GM18499 (cell line): ENCODE measurements around the gene ASTN1.

ENCODE experiments used
- ATAC-seq: cut with Tn5 transposase; IDR thresholded peaks from one replicate; pipeline ENCODE4 v1.9.1; 2021; ENCODE audit warnings: moderate number of reproducible peaks; ENCODE audit not compliant: insufficient read depth, unreplicated experiment

ASTN1 gene

DNA sequence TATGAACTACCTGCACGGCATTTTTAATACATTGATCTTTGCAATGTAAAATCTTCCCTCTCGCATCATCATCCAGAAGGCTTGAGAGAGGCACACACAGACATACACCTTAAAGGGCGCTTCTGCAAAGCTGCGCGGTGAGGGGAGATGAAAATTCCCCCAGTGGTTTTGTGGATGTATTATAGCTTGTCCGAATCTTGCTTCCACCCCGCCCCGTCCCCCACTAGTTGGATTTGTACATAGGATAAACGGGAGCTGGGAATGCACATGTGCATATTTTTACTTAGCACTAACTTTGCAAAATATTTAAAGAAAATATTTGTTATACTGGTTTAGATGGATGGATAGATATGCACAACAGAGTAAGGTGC is 542 bp upstream of the ASTN1 start:
- ATAC-seq, result no peak

DNA sequence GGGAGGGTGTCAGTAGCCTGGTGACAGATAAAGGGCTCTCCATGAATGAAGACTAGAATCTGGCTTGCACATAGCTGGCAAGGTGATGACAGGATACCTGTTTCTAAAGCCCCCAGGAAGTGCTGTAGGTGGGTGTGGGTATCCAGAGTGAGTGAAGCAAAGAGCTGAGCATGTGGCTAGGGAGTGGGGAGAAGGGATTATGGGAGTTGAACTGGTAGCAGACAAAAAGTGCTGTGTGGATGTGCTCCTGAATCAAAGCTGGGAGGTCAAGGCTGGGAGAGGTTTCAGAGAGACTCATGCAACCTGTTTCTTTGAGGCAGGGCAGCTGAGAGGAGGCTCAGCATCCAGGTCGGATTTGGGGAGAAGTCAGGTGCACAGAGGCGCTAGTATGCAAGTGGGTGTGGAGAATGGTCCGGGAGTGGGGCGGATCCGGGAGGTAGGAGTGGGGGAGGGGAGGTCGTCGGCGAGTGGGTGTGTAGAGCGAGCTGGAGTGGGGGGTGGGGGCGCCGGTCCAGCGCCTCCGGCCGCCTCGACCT is 600 bp downstream of the ASTN1 start:
- no peak for ATAC-seq

DNA sequence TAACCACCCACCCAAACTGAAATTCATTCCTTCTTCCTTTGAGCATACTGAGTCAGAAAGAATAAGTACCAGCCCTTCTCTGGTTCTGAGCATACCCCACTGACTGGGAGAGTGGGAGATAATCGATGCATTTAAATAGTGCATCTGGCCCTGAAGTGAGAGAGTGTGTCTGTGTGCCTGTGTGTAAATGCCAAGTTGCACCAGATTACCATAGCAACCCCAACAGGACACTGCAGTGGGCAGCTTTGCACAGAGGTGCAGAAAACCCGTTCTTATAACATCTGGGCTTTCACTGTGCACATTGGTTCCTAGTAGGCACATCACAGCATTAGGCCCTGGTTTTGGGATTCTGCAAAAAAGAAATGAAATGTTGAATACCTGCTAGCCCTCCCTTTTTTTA is 2.3 kb downstream of the ASTN1 start:
- no peak for ATAC-seq

DNA sequence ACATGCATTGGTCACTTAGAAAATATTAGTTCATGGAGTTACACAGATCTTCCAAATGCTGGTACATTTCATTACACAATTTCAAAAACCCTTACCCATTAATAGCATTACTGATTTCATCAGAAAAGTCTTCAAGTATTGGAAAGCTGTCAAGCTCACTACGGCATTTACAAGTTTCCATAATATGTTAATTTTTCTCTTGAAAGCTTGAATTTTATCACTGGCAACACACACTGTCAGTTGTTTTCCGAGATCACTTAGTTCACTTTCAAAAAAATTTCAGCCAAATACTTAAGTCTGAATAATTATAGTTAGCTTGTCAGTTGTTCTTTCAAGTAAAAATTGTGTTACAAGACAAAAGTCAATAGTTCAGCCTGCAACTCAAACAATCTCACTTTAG is 18.0 kb downstream of the ASTN1 start:
- no peak for ATAC-seq

DNA sequence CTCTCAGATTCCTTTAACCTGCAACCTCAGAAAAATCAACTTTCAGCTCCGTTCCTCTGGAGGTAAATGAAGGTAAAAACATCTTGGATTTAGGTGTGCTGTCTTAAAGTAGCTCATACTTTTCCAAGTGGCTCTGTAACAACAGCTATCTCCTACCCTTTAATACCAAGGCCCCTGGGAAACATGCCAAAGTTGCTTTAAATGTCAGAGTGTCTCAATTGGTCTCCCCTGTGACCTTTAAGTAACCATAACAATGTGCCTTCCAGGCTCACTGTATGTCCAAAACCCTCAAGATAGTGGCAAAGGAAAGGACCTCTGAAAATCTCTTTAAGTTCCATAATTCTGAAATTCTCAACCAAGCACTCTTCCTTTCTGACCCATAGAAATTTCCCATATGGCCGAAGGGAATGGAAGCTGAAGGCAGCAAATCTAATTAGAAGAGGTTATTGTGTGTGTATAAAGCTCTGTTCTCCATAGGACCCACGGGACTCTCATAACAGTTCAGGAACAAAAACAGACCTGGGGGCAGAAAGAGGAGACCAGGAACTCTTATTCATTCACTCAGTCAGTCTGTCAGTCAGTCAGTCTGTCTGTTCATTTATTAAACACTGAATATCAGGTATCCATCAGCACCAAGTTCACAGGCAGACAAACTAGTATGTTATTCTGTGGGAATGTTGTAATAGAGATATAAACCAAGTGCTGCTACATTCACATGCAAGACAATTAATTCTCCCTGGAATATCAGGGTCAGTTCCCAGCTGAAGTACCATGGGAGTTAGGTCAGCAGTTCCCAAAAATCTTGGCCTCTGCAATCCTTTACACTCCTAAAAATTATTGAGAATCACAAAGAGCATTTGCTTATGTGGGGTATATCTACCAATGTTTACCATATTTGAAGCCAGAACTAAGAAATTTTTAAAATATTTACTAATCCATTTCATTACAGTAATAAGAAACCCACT is 19.1 kb downstream of the ASTN1 start:
- no peak for ATAC-seq

DNA sequence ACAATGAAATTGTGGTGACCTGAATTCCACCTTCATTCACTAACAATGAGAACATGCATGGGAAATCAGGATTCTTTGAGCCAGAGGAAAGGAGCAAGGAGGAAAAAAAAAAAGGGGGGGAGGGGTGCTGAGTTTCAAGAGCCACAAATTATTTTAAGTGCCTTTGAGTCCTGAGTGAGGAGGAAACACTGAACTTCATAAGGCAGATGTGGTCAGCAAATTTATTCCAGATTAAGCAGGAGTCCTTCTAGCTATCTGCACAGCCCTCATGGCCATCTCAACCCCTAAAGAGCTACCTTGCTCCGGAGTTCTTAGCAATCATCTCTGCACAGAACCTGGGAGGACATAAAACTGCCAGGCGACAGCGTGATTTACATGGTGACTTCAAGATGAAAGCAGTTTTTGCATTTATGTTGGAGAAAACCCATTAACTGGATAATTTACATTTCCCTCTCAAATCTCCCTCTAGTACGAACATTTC is 21.7 kb downstream of the ASTN1 start:
- ATAC-seq, result no peak

DNA sequence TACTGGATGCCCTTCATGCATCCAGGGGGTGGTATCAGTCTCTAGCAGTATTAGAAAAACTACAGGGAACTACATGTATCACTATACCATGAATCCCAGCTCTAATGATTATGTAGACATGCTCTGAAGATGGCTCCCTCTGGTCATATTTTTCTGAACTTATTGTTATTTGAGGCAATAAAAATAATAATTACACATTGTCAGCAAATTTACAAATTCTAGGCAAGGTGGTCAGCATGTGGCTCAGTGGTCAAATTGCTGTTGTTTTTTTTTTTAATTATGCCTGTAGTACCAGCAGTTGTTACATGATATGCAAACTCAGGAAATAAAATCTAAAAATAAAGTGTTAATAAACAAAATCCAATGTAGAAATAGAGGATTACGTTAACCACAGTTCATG is 22.5 kb downstream of the ASTN1 start:
- ATAC-seq, result no peak

DNA sequence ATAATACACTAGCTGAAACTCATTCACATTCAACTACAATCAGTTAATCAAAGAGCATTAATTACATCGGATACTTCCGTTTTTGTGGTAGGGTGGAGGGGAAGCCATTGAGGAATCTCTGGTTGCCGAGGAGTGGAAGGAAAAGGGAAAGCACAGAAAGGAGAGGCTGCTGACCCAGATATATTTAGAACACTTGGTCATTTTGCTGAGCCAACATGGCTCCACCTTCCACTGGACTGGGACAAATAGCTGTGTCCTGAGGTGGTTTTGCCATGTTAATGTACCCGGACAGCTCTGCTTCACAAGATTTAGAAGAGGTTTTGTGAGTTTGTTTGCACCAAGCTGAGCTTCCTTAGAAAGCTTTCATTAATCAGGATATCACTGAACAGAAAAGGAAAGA is 26.2 kb downstream of the ASTN1 start:
- ATAC-seq, result no peak

DNA sequence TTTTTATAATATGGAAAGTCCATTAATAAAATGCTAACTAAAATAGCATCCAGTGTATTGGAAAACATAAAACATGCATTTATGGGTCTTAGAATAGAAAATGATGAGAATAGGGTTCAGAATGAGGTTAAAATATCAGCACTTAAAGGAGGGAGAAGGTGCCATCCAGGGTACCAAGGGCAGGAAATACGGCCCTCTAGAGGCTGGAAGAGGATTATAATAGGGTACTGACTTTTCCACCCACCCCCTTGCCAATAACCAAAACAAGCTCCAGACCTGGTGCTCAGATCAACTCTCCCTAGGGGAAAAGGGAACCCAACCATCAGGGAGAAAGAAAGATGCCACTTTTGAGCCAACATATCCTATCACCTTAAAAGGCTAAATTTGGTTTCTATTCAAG is 26.7 kb downstream of the ASTN1 start:
- no peak for ATAC-seq

DNA sequence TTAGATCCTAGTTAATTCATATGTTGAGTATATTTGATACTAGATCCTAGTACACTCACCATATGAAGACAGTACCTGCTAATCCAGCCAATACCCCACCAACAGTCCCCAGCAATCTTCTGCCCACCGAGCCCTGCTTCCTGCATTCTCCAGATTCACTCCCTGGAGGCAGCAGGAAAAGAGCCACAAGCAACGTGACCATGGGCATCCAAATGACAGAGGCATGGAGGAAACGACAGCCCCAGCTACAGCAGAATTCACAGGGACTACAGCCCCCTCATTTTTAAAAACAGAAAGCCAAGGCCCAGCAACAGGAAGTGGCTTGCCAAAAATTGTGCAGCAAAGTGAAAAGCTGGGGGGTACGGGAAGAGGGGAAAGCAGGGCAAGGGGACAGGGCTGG is 29.3 kb downstream of the ASTN1 start:
- ATAC-seq, result no peak

DNA sequence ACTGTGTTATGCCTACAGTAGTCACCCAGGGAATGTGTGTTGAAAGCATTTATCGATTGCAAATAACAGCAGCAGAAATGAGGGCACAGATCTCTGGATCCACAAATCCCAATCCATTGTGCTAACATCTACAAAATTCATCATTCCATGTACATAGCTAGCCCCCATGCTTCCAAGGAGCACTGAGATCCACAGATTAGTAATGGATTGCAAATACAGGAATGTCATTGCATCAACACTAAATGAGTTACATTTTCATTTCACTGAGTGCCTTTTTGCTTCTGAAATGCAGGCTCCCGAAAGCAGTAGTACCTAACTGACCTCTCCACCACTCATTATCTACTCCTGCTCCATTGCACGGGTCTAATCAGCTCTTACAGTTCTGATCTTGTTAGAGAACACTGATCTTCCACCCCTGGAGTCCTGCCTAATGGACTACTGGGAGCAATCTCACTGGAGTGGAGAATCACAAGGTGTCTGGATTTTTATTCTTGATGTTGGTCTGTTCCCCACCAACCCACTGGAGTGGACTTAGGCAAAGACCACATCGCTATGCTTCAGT is 30.5 kb downstream of the ASTN1 start:
- ATAC-seq, result no peak

DNA sequence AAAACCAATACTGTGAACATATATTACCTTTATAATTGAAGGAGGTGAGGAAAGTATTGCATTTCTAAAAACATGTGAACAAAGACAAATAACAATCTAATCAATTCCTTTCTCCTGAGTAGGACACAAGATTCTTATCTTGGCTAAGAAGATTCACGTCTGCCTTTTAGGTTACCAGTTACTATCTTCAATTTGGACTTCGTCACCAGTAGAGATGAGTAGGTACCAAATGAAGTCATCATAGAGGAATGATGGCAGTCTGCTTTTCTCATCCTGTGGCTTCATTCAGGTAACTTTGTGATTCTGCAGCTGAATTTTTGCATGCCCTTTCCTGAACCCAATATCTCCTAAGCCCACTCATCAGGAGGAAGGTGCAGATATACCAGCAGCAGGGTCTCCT is 32.4 kb downstream of the ASTN1 start:
- ATAC-seq, result no peak

DNA sequence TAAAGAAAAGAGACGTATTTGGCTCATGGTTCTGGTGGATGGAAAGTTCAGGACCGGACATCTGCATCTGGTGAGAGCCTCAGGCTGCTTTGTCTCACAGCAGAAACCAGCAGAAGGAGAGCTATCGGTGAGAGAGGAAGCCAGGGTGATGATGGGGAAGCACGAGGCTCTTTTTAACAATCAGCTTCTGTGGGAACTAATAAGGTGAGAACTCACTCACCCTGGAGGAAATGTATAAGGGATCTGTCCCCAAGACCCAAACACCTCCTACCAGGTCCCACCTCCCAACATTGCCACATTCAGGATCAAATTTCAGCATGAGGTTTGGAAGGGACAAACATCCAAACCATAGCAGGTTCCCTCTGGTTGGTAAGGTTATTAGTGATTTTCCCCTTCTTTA is 32.8 kb downstream of the ASTN1 start:
- no peak for ATAC-seq

DNA sequence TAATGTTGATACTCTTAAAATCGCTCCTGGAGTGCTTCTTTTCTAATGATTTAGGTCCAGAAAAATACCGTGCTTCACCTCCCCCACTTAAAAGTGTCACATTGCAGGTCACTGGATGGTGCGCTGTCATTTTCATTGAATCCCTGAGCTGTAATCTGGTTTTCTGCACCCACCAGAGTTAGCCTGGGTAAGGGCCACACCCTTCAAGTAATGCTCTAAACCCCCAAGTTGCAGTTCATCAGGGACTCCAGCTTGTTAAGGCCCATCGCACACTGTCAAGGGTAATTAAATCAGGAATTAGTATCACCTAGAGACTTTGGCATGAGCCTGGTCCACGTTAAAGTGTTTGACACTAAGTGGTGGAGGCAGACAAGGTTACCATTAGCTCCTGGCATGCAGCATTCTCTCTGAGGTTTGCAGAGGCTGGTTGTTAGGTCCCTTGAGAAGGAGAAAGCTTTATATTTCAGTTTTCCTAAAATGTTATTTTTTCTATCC is 34.0 kb downstream of the ASTN1 start:
- ATAC-seq, result no peak

DNA sequence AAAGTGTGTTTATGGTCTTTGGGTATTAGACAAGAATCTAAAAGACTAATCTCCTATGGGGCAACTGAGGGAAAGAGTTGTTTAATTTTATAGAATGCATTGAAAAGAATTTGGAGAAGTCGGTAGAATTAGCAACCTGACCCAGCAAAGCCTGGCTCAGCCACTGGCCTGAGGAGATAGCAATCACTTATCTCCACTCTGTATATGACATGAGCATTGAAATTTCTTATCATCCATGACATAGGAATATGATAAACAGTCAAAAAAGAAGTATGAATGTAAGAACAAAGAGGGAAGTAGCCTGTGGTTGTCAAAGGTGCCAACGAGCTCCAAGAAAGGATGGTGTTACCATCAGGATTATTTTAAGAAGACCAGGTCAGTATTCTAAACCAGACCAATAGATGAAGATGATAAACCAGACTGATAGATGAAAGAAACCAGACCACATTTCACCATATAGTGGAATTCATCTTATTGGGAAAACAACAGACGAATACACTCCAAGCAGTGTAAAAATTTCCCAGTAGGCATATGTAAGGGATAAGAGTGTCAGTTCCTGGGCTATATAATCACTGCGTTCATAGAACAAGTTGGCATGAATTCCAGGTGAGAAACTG is 35.7 kb downstream of the ASTN1 start:
- ATAC-seq, result no peak

DNA sequence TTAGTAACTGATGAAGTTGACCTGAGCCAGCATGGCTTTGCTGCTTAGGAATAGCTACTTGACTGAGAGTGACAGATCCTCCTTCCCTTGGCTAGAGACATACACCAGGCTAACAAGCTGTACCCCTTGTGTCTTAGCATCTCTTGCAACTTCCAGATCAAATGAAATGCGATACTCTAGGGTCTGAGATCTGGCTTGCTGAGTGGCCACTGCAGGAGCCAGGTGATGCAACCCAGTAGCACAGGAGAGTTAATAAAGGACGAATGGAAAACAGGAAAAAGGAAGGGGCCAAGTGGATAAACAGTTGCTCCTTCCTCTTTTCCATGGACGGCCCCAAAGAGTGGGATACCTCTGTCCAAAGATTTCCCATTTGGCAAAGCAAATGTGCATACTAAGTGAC is 38.2 kb downstream of the ASTN1 start:
- ATAC-seq, result no peak

DNA sequence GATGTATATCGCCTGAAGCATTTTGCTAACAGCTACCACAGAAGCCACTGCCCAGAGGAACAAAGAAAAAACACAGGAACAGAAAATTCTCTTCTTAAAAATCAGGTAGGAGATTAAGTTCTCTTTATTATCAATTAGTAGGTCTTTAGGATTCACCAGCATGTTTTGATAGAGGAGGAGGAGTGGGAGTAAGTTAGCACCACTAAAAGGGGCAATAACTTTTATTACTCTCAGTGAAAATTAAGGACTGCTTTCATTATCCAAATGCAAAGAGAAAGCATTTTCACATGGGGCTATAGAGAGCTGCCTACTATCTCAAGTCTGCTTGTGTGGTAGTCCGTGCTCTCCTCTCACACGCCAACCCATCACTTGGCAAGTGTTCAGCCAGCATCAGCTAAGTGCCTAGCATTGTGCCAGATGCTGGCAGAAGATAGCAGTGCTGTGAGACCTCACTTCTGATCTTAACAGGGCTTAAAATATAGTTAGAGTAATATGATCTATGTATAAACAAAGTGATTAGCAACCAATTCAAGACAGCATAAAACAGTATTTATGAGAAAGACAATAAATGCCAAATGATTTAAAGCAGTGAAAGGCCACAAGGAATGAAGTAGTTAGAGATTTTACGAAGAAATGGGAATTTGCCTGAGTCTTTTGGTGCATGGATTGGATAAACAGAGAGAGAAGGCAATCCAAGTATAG is 39.8 kb downstream of the ASTN1 start:
- no peak for ATAC-seq

DNA sequence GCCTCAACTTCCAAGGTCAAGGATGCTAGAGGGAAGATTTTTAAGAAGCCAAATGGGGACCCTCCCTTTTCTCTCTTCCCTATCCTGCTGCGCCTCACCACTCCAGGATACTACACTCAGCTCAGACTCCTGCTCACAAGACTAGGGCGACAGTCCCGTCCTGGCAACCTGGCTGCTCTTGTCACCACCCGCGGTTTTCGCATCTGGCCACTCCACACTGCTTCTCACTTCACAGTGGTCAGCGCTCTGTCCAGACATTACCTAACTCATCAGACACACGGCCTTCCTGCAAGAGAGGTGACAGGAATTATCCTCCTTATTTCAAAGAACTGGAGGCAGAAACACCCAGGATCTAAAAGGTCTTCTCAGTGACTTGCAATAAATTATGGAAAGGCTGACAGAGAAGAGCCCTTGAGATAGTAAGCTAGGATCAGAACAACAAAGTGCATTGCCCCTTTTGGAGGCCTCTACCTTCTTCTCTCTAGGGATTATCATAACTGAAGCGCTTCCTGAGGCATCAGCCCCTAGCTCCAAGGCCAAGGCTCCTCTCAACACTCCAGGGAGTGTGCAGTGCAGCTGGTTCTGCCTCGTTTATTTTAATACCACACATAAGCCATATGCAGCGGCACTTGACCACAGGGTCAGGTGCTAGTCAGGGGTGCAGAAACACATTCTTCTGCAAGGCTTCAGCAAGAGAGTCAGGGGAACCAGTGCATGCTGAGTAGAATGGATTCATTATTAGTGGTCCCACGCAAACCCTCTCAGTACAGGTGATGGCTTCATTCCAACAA is 41.9 kb downstream of the ASTN1 start:
- no peak for ATAC-seq

DNA sequence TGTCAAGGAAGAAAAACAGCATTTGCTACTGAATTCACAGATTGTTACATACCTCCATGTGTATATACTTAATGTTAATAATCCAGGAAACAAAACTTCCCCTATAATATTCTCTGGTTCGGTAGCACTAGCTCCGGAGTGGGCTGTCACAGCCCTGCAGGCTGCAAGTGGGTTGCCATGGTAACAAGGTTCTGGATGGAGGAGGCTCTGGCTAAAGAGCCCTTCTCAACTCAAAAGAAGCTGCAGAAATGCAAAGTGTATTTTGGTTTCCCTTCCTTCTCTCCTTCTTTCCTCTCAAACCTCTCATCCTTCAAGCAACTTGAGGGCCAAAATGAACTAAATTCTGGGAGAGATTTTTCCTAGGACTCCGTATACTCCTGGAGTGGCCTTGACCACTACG is 45.2 kb downstream of the ASTN1 start:
- ATAC-seq, result no peak

DNA sequence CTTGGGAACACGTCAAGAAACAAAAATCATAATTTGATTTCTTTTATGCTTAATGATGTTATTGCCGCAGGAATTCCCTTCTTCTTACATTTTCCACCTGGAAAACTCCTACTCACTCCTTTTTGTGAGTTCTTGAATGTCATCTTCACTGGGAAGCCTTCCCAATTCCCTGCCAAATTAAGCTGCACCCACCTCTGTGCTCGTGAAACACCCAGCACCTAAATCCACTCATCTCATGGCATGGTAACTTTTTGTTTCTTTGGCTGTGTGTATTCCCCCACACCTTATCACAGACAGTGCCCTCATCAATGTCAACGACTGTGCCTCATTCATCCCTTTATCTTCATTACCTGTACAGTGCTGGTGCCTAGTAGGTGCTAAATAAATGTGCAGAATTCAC is 45.6 kb downstream of the ASTN1 start:
- ATAC-seq, result no peak
